C4-2B (cell line): ENCODE results near the gene GPR137.

Experiments
- H3K27ac ChIP-seq: fragments of 450-650 bp; 2 replicates; pipeline ENCODE4 v1.5.1; 2017
- CTCF ChIP-seq: fragments of 450-650 bp; conservative IDR thresholded peaks from 2 replicates; pipeline ENCODE4 v1.5.1; 2017; ENCODE audit warnings: mild to moderate bottlenecking
- ZFX ChIP-seq: fragments of 450-650 bp; IDR thresholded peaks from 2 replicates; pipeline ENCODE4 v1.6.1; 2017

Gene GPR137

GRCh38 chr11:64255135-64256128 lies 30.2 kb upstream of the GPR137 start:
- no peak for TF ChIP-seq ZFX
- no peak for TF ChIP-seq CTCF
- H3K27ac ChIP-seq: no peak overlapping the region

- no peak for TF ChIP-seq ZFX
- TF ChIP-seq CTCF: no peak
- H3K27ac ChIP-seq: no peak overlapping the region
Measured at GRCh38 chr11:64256300-64256699, 29.3 kb upstream of the GPR137 start.

- H3K27ac ChIP-seq: no peak overlapping the region
Measured at GRCh38 chr11:64258356-64258755, 27.3 kb upstream of the GPR137 start.

GRCh38 chr11:64258946-64259532 lies 26.6 kb upstream of the GPR137 start:
- TF ChIP-seq ZFX (no peak), CTCF (no peak)
- H3K27ac ChIP-seq: no peak overlapping the region

More at GRCh38 chr11:64258356-64258755, 27.3 kb upstream of the GPR137 start:
- TF ChIP-seq CTCF: no peak
- TF ChIP-seq ZFX: no peak

- no peak overlapping the region for H3K27ac ChIP-seq
- TF ChIP-seq CTCF (no peak), ZFX (no peak)
Measured at GRCh38 chr11:64259533-64260067, 26.0 kb upstream of the GPR137 start.

DNA sequence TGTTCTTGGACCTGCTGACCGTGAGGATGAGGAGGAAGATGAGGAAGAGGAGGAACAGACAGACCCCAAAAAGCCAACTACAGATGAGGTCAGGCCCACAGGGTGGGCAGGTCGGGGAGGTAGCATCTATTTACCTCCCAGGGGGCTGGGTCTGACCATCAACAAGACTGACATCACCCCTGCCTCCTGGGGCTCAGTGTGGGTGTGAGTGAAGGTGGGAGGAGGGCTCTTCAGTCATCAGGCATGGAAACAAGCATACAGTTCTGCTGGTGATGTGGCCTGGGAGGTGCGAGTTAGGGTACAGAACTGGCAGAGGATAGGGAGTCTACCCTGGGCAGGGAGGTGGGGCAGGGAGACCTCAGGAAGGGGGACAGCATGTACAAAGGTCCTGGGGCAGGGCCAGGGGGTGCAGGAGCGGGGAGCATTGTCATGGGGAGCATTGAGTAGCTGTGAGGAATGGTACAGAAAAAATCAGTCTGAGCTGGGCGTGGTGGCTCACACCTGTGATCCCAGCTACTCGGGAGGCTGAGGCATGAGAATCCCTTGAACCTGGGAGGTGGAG lies 25.4 kb upstream of the GPR137 start:
- no peak overlapping the region for H3K27ac ChIP-seq
- no peak for TF ChIP-seq ZFX

DNA sequence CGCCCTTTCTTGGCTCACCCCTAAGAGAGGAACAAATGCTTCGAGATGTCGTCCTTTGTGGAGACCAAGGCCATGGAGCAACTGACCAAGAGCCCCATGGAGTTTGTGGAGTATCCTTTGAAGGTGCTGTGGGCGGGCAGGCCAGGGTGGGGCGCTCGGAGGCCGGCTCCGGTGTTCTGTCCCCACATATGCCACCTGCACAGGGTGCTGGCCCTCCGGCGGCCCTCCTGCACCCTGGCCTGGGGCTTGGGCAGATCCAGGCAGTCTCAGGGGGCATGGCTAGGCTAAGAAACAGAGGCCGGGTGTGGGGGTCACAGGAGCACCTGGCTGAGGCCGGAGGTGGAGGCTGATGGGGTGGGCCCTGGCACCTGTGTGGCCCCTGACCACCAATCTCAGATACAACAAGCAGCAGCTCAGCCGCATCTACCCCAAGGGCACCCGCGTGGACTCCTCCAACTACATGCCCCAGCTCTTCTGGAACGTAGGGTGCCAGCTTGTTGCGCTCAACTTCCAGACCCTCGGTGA lies 24.0 kb upstream of the GPR137 start:
- no peak for TF ChIP-seq CTCF
- TF ChIP-seq ZFX: no peak
- no peak overlapping the region for H3K27ac ChIP-seq
